Measurements from ENCODE around the gene PAK4. TPM values are rescaled to one million over a fixed set of nuclear protein-coding genes. Genes with fewer than 3 reads are reported as not detected.

The PAK4 gene
- polyA plus RNA-seq, 3 donors = 13.2 to 23.7 (median 14.2) TPM

DNA sequence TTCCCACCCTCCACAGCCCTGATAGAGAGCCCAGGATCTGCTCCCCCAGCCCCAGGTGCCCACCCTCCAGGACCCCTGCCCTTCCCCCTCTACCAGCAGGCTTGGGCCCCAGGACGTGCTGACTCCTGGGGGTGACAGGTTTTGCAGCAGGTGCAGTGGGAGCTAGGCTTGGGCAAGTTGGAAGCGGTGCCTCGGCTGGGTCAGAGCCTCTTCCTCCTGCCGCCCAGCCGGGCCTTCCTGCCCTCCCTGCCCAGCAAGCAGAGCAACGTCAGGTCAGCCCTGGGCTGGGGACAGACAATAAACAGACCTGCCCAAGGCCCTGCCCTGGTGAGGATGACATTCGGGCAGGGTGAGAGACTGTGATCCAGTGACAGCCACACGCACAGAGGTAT lies 62.0 kb downstream of the PAK4 start:
- no peak overlapping the region for H3K27ac ChIP-seq (ENCODE audit: low read depth, low read length)
- WGBS, 3 donors = 44 to 55% (median 54%) methylated on average over 8 of the region's 8 CpGs

DNA sequence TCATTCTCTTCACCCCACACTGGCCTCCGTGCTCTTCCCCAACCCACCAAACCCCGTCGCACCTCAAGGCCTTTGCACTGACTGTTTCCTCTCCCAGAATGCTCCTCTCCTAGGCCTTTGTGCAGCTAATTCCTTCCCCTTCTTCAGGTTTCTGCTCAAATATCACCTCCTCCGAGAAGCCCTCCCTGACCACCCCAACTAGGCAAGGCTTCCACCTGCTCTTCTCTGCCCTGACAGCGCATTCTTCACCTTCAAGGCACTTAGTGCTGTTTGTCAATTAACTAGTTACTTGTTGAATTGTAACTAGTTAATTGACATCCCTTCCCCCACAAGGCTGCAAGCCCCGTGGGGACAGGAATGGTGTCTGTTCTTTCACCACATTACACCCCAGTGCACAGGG lies 63.4 kb downstream of the PAK4 start:
- WGBS, 3 donors = 67 to 69% (median 68%) methylated on average over 6 of the region's 6 CpGs

GRCh38 chr19:39190768-39191167 lies 65.2 kb downstream of the PAK4 start:
- 47 to 60% (median 58%) methylated on average over 11 of the region's 11 CpGs for whole genome bisulfite sequencing, 3 donors

More for the DNA sequence above, 63.4 kb downstream of the PAK4 start:
- H3K27ac ChIP-seq (ENCODE audit: low read depth, low read length) = no peak overlapping the region

GRCh38 chr19:39192846-39193245 lies 67.3 kb downstream of the PAK4 start:
- H3K27ac ChIP-seq (ENCODE audit: low read depth, low read length) = no peak overlapping the region
- 85 to 97% (median 85%) methylated on average over 2 of the region's 2 CpGs for WGBS, 3 donors

More at GRCh38 chr19:39190768-39191167, 65.2 kb downstream of the PAK4 start:
- H3K27ac ChIP-seq (ENCODE audit: low read depth, low read length) = no peak overlapping the region

DNA sequence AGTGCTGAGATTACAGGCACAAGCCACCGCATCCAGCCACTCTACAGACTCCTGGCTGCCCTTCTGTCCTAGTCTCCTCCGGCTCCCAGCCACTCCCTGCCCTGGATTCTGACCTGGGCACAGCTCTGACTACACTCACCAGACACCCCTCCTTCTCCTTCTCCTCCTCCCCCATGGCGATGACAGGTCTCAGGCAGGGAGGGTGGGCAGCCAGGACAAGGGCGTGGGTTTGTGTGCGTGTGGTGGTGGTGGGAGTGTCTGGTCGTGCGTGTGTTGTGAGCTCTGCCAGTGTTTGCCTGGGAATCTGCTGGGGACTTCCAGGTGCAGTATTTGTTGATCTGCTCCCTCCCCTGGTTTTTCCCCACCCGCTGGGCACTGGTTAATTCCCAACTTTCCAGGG lies 68.2 kb downstream of the PAK4 start:
- WGBS, 3 donors = 8 to 50% (median 42%) methylated on average over 8 of the region's 8 CpGs

DNA sequence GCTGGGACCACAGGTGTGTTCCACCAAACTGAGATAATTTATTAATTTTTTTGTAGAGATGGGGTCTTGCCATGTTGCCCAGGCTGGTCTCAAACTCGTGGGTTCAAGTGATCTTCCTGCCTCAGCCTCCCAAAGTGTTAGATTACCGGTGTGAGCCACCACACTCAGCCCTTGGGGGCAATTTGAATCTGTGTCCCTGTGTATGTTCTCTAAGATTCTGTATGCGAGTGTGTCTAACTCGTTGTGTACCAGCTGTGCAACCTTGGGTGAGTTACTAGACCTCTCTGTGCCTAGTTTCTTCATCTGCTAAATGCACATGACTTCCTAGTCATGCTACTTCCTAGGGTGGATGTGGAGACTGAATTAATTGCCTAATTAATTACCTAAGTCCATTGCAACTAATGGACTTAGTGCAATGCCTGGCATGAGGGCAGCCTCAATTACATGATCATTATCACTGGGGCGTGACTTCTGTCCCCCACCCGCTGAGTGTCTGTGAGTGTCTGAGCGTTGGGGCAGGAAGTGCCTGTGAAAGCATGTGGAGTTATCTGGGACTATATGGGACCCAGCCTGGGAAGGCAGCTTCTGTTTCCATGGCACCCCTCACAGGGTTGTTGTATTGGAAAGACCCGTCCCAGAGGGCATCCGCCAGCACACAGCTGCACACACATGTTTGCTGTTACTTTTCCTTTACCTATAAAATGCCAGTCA lies 69.4 kb downstream of the PAK4 start:
- 43 to 49% (median 49%) methylated on average over 9 of the region's 9 CpGs for WGBS, 3 donors
- H3K27ac ChIP-seq (ENCODE audit: low read depth, low read length) = no peak overlapping the region

More for the DNA sequence above, 68.2 kb downstream of the PAK4 start:
- H3K27ac ChIP-seq (ENCODE audit: low read depth, low read length) = no peak overlapping the region

GRCh38 chr19:39195755-39196154 lies 70.2 kb downstream of the PAK4 start:
- WGBS, 3 donors = 32 to 47% (median 34%) methylated on average over 9 of the region's 9 CpGs

DNA sequence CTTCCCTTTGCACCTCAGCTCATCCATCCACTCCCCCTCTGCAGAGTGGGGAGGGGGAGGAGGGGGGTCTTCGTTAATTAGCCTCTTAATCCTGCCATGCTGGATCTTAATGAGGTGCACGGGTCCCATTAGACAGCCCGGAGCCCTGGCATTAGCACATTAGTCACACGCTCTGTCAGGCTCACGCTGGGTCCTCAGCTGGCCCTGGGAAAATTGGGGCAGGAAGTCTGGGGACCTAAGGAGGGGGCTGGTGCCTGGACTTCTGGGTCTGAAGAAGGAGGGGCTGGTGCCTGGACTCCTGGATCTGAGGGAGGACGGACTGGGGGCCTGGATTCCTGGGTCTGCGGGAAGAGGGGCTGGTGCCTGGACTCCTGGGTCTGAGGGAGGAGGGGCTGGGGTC lies 70.7 kb downstream of the PAK4 start:
- 8 to 21% (median 20%) methylated on average over 6 to 7 of the region's 7 CpGs for WGBS, 3 donors
- H3K27ac ChIP-seq (ENCODE audit: low read depth, low read length) = no peak overlapping the region

More at GRCh38 chr19:39195755-39196154, 70.2 kb downstream of the PAK4 start:
- H3K27ac ChIP-seq (ENCODE audit: low read depth, low read length) = no peak overlapping the region

DNA sequence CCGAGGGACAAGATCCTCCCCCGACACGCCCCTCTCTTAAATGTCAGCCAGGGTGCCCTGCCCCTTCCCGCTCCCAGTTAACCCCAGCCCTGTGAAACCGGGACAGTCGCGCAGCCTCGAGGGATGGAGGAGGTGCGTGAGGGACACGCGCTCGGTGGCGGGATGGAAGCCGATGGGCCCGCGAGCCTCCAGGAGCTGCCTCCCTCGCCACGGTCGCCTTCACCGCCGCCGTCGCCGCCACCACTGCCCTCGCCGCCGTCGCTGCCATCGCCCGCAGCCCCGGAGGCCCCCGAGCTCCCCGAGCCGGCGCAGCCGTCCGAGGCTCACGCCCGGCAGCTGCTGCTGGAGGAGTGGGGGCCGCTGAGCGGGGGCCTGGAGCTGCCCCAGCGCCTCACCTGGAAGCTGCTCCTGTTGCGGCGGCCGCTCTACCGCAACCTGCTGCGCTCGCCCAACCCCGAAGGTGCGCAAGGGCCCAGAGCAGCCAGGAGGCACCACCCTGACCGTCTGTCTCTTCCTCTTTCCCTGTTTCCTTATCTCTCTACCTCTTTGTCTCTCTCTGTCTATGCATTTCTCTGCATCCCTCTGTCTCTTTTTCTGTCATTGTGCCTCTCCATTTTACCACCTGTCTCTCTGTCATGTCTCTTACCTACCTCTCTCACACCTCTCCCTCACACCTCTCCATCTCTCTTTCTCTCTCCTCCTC lies 71.4 kb downstream of the PAK4 start, which contains the start of gene NCCRP1:
Gene NCCRP1 (plus strand): TSS at position 105 of the 703 bp plus-strand sequence. CDS start 19 bp downstream, at position 124.
- H3K27ac ChIP-seq (ENCODE audit: low read depth, low read length) = no peak within 1 kb of the TSS
- WGBS, 3 donors = 1 to 6% (median 5%) methylated on average over 37 to 51 of the region's 51 CpGs

DNA sequence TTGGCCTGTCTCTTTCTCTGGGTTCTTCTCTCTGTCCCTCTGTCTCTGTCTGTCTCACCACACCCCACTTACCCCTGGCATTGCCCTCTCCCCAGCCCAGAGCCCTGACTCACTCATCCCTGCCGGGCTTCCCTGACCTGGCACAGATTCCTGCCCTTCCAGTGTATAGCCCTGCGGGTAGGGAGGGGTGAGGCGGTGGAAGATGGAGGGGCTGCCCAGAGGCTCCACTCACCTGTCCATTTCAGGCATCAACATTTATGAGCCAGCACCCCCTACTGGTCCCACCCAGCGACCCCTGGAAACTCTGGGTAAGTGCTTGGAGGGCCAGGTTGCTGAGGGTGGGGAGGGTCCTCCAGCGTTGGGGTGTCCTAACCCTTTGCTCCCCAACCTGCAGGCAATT lies 72.2 kb downstream of the PAK4 start:
- H3K27ac ChIP-seq (ENCODE audit: low read depth, low read length) = no peak overlapping the region
- 32 to 60% (median 60%) methylated on average over 5 of the region's 5 CpGs for WGBS, 3 donors

DNA sequence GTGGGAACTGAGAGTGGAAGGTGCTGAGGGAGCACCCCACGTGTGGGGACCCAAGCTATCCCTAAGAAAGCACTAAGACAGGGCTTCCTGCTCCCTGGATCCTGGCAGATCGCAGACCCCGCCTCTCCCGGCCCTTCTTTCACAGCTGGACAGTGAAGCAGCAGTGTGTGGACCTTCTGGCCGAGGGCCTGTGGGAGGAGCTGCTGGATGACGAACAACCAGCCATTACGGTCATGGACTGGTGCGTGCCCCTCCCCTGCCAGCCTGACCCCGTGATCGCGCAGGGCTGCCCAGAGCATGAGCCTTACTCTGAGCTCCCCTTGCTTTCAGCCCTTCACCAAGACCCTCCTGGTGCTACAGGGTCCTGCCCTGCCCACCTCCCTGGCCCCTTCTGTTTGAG lies 73.4 kb downstream of the PAK4 start:
- WGBS, 3 donors = 26 to 39% (median 33%) methylated on average over 11 of the region's 11 CpGs
- no peak overlapping the region for H3K27ac ChIP-seq (ENCODE audit: low read depth, low read length)

DNA sequence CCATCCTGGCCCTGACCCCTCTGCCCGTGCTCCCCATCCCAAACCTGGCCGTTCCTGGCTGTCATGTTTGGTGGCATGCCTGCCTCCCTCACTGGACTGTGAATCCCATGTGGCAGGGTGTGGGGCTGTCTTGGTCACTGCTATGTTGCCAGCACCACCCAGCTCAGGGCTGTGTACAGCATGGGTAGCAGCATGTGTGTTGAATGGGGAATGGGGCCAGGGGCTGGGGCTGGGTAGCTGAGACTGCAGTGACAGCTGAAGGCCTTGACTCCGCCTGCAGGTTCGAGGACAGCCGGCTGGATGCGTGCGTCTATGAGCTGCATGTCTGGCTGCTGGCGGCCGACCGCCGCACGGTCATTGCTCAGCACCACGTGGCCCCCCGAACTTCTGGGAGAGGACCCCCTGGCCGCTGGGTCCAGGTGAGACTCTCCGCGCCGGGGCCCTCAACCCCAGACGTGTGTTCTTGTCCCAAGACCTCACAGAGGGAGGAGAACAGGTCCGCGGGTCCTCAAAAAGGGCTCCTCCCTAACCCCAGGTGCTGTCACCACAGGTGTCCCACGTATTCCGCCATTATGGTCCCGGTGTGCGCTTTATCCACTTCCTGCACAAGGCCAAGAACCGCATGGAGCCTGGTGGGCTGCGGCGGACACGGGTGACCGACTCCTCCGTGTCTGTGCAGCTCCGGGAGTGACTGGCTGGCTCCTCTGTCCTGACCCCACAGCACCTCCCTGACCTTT lies 74.6 kb downstream of the PAK4 start:
- no peak overlapping the region for H3K27ac ChIP-seq (ENCODE audit: low read depth, low read length)
- 42 to 84% (median 84%) methylated on average over 20 to 32 of the region's 32 CpGs for WGBS, 3 donors

GRCh38 chr19:39200803-39201115 lies 75.2 kb downstream of the PAK4 start:
- WGBS, 3 donors = 26 to 87% (median 76%) methylated on average over 3 of the region's 3 CpGs
- no peak overlapping the region for H3K27ac ChIP-seq (ENCODE audit: low read depth, low read length)

DNA sequence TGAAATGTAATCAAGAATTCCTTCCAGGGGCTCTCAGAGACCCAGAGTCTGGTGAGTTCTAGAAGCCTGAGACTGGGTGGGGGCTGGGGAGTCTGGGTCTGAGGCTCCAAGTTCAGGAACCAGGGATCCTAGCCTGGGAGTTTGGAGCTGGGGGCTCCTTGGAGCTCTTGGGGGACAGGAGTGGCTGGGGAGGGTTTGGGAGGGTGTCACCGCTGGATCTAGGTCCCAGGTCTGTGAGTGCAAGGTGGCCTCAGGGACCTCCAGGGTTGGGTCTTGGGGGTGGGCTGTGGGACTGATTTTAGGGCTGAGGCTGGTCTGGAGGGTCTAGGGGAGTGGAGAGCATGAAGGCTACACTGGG lies 77.4 kb downstream of the PAK4 start:
- H3K27ac ChIP-seq (ENCODE audit: low read depth, low read length) = no peak overlapping the region
- WGBS, 3 donors = 10 to 100% (median 100%) methylated on average over 1 of the region's 1 CpG

DNA sequence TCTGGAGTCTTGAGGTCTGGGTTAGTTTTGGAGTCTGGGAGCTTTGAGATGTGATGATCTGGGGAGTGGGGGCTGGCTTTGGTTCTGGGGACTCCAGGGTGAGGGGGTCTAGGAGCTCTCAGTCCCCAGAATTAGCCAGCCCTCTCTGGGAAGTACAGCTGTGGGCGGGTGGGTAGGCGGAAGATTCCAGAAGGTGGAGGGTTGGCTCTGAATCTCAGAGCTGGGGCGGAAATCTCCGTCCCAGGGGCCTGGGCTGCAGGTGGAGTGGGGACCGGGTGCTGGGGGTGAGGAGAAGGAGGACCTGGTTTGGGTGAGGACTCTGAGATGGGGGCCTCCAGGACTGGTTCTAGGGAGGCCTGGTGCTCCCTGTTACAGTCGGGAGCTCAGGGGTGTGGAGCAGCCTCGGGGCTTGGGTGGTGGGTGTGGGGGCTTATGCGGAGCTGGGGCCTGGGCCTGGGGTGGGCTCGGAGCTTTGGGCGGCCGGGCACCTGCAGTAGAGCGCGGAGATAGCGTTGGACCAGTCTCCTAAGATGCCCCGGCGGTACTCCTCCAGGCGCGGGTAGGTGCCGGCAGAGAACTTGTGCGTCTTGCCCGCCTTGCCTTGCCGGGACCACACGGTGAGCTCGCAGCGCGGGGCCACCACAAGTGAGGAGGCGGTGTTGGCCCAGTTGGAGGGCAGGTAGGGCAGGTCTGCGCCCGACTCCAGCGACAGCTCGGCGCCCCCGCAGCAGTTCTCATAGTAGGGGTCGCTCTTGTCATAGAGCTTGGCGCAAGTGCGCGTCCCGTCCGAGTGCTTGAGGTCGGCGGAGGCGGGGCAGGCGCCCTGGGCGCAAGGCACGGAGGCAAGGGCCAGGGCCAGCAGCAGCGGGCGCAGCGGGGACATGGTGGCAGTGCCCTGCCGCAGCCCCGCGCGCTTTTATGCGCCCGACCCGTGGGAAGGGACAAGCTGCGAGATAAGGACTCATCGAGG lies 78.1 kb downstream of the PAK4 start, which contains the start of gene SYCN:
Gene SYCN (minus strand): TSS at position 892 of the 970 bp plus-strand sequence. CDS start 9 bp downstream, at position 883.
- no peak within 1 kb of the TSS for H3K27ac ChIP-seq (ENCODE audit: low read depth, low read length)
- 13 to 29% (median 20%) methylated on average over 56 to 57 of the region's 57 CpGs for WGBS, 3 donors

DNA sequence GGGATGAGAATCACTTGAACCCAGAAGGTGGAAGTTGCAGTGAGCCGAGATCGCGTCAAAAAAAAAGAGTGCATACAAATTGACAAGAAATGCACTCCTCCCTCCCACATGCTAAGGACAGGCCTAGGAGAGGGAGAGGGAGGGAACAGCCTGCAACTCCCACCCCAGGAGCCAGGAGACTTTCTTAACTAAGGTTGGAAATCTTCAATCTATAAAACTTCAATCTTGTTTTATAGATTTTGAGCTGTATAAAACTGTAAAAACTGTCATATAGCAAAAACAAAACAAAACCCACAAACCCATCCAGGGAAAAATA lies 79.8 kb downstream of the PAK4 start:
- 25 to 81% (median 77%) methylated on average over 3 of the region's 3 CpGs for WGBS, 3 donors
- no peak overlapping the region for H3K27ac ChIP-seq (ENCODE audit: low read depth, low read length)

DNA sequence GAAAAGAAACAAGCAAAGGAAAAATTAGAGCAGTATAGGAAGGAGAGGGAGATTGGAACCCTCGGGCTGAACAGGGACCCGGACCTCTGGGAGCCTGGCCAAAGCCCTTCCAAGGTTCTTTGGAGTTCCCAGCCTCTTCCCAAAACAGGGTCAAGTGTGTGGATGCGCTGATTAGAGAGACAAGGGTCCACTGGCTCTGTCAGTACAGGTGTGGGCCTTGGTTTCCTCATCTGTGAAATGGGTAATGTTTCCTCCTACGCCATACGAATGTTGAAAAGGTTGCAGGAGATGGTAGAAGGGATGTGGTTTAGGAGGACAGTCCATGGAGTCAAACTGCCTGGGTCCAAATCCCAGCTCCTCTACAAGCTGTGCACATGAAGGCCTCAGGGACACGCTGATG lies 80.5 kb downstream of the PAK4 start:
- 77 to 90% (median 85%) methylated on average over 6 of the region's 6 CpGs for WGBS, 3 donors
- H3K27ac ChIP-seq (ENCODE audit: low read depth, low read length) = no peak overlapping the region

DNA sequence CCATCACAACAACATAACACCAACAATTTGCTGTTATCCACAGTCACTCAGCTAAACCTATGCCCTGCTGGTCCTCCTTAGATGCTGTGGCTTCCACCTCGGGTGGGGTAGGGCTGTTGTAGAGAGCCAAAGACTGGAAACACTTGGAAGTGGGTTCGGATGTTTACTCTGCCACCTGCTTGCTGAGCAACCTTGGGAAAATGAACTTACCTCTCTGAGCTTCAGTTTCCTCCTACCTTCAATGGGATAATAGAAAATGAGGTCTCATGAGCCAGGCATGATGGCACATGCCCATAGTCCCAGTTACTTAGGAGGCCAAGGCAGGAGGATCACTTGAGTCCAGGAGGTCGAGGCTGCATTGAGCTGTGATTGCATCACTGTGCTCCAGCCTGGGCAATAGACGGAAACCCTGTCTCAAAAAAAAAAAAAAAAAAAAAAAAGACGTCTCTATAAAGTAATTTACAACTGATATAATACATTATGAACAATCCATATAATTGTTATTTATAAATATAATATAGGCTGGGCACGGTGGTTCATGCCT lies 81.8 kb downstream of the PAK4 start:
- no peak overlapping the region for H3K27ac ChIP-seq (ENCODE audit: low read depth, low read length)
- WGBS, 3 donors = 53 to 75% (median 72%) methylated on average over 6 of the region's 6 CpGs
